Pons (tissue), 1 donor: ENCODE data around the gene DLG2.

Experiments
- DNase-seq: peaks from one replicate; pipeline ENCODE4 v3.0.0-alpha.2; 2016; ENCODE audit warnings: low spot score

The DLG2 gene

DNA sequence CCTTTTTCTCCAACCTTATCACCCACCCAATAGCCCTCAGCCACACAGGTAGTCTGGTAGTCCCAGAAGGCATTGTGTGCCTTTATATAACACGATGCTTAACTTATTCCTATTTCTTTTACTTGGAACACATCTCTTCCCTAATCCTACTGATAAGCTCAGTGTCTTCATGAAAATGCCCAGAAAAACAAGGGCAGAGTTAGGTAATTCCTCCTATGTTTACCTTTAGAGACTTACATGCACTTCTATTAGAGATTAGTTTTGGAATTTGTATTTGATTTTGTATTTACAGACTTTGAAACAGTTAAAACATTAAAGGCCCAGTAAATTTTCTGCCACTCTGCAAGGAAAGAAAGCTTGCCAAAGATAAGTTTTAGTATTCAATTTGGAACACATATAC lies 1703.2 kb downstream of the DLG2 start:
- no peak for DNase-seq

DNA sequence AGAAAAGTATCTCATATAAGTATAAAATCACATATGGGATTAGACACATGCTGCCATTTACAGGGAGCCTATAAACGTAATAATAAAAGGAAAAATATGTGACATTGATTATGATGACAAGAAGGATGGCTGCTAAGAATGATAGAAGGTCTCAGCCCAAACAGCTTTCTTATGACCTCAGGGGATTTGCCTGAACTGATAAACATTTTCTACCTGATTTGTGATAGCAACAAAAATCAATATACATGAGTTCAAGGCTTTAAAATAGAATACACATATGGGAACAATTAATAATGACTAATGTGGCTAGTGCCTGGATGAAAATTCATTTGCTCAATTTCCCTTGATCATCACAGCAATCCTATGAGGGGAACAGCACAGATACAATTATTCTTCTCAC lies 1704.2 kb downstream of the DLG2 start:
- no peak for DNase-seq

DNA sequence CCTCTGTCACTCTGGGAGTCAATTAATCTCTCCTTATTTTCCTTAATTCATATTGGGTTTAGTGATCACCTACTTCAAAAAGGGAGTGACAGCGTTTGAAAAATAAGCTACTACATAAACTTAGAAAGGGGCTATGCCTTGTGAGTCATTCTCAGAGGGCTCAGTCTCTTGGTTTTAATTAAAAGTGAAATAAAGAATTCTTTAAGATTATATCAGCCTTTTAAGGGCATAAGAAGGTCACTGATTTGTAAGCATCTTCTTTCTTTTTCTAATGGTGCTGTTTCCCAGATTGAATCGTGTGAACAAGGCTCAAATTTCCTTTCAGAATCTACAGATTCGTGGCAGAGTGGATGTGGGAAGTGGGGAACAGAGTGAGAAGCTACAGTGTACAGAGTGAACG lies 1704.8 kb downstream of the DLG2 start:
- no peak for DNase-seq

DNA sequence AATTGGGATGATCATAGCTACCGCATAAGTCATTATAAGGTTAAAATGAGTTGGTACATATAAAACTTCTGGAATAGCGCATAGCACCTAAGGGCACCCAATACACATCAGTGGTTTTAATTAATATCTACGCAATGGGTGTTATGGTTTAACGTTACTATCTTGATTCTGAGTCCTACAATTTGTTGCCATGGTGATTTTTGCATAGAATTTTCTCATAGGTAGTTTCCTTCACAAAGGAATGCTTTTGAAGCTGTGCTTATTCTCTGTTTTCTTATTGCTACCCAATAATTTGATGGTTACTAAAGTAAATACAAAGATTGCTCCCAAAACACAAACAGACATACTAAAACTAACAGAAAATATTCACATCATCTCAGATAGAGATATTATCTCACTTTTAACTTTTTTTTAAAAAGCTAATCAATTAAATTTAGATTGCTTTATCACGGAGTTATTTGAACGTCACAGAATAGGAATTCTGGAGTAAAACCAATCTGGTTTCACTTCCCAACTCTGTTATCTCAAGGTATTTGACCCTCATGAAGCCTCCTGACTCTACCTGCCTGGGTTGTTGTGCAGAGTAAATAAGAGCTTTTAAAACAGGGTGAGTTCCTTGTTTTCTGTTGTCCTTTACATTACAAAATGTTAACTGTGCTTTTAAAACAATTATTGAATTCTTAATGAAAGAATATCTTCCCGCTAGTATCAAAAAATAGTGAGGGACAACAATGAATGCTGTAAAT lies 1705.5 kb downstream of the DLG2 start:
- DNase-seq, result no peak

DNA sequence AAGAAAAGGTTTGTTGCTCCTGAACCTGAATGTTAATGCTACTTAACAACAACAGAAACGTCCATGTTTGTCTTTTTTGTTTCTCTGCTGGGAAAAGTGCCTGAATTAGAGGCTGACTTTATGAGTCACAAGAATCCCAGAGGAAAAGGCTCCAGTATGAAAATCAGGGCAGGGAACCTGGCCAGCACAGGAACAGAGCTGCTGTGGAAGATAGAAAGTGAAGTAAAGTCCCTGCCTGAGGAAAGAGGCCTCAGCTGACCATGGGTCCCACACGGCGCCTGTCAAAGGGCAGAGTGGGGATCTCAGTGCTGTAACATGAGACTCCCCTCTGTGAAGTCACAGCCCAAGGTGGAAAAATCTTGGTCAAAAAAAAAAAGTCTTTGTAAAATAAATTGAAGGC lies 1708.7 kb downstream of the DLG2 start:
- no peak for DNase-seq

DNA sequence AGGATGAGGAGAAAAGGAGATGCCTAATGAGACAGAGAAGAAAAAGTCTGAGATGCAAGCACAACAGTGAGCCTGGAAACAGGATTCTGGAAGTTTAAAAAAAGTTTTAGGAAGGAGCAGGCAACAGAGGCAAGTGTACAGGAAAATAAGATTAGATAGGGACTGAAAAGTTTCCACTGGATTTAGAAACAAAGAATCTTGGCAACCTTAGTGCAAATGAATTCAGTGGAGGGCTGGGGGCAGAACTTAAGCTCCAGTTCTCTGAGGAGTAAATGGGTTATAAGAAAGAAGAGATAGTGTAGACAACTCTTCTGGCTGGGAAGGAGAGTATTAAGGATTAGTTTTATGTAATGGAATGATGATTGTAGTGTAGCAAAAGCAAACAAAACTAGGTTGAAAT lies 1712.1 kb downstream of the DLG2 start:
- no peak for DNase-seq

DNA sequence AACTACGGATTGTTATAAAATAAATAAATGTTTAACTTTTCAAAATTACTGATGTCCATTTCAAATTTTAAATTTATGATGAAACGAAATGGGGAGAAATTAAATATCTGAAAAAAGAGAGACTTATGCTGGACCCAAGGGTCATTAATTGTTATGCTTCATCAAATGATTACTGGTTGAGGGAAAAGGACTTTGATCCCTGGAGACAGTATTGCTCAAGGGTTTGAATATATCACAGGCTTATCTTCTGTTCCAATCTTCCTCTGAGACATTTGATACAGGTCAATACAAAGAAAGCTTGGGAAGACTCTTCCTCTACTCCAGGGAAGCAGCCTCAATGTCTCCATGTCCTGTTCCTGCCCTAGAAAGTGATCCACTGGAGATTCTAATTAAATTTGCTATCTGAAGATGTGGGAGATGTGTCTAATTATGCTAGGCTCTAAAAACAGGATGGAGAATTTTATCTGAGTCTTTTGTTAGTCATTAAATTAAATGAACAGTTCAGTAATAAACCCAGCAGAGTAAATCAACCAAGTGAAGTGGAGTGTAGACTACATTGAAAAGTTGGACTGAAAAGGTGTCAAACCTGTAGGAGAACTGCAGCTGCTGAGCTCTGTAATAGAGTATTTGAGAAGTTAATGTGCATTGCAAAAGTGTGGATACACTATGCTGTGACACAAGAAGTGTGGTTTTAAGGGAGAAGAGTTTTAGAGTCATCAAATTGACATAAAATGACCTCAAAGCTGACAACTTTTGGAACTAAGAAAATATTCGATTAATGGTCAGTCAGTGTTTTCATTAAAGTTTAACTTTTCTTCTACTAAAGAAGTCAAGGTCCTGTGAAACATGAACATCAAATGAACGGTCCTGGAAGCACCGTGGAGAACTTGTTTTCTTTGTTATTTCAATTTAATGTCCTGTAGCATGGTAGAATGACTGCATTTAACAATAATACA lies 1717.3 kb downstream of the DLG2 start:
- DNase-seq, result no peak

DNA sequence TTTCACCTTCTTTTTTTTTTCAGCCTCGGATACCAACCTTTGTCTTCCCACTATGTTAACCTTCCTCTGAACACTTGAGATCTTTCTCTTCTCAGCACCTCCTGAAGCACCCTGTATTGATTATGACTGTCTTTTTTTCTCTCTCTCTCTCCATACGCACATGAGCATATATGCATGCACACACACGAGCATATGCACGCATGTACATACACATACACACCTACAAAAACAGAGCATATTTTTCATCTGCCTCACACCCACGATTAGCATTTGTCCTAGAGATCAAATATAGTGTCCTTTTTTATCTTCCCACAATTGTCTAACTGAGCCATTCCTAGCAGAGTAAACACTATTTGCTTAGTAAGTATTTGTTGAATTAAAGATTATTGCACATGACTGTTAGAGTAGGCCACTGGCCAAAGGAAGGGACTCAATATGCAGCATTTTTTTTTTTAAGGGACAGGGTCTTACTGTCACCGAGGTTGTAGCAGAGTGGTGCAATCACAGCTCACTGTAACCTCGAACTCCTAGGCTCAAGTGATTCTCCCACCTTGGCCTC lies 1718.8 kb downstream of the DLG2 start:
- DNase-seq, result no peak

DNA sequence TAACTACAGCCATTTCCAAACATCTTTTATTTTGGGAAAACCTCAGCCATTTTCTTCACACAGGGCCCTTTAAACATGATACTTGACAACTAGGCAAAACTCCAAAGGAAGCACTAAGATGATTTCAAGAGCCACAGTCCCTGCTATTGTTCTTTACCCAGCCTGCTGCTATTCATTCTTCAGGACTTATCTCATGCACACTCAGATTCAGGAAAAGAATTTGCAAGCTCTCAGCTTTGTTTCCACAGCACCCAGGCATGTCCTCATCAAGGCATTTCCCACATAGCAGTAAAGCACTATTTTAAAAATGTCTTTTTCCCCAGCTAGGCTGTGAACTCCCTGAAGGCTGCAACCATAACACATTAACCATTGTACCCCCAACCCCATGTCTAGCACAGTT lies 1731.6 kb downstream of the DLG2 start:
- DNase-seq, result peak; percentile 17

DNA sequence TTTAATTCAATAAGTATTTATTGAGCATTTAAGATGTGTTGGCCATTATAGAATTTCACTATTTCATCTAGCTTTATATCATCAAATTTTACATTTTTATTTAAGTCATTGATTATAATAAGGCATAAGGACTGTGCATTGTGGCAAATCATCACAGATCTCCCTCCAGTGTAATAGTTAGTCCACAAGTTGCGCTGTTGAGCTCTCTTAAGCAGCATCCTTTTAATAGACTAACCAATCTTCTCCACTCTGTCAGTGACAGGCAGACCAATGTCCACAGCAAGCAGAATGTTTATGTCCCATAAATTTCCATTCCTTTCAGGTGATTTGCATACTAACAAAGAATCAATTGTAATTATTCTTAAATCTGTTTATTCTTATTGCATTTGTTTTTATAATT lies 1745.7 kb downstream of the DLG2 start:
- no peak for DNase-seq

DNA sequence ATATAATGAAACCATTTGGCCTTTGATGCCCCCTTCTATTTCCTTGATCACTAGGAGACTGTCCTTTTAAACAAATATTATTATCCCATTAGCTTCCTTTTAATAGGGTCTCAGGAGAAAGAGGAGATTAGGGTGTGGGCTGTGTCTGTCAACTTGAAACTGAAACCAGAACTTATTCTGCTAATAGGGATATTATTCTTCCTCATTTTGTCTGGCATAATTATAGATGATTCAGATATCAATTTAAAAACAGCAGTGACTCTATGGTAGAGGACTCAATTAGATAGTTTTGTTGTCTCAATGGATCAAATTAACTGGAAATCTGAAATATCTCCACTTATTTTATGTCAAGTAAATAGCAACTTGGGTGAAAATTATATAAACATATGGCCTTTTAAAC lies 1756.1 kb downstream of the DLG2 start:
- DNase-seq, result no peak

DNA sequence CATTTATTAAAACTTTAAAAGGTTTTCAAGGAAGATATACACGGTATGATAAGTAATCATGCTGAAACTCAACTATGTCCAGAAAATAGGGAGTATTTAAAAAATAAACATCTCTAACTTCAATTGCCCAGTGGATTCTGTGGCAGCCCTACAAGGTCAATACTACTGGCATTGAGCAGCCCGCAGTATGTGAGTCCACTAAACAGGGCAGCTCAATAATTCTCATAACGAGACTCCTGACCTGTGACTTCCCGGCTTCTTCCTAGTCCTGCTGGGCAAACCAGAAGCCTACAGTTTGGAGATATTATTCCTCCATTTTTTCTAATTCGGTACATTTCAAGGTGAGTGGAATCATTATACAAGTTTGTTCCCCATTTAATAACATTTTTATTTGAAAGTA lies 1760.5 kb downstream of the DLG2 start:
- no peak for DNase-seq

DNA sequence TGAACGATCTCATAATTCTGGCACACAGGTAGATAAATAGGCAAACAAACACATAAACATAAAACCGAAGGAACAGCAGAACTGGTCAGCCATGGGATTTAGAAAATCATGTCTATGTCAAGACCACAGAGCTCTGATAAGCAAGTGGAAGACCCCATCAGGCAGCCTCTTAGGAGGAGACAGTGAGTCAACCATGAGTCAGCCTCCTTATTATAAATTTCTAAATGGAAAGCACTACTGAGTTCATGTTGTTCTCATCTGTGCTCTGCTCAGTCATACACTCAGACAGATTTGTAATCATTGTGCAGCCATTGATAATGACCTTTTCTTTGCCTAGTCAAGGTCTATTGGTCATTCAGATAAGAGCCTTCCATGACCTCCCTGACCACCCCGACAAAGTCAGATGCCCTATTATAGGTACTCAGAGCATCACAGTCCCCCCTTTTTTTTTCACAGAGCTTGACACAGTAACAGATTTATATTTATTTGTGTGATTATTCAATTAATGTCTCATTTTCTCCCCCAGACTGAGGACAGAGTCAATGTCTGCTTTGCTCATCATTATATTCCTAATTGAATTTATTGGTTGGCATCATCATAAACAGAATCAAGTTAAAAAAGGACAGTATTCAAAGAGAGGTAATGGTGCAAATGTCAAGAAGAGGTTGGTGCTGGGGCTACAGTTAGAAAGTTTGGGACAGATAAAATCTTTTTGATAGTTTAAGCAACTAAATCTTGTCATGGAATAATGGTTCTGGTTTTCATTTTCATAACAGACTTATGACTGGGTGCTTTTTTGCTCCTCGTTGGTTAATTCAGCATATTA lies 1761.3 kb downstream of the DLG2 start:
- DNase-seq, result peak; percentile 22

DNA sequence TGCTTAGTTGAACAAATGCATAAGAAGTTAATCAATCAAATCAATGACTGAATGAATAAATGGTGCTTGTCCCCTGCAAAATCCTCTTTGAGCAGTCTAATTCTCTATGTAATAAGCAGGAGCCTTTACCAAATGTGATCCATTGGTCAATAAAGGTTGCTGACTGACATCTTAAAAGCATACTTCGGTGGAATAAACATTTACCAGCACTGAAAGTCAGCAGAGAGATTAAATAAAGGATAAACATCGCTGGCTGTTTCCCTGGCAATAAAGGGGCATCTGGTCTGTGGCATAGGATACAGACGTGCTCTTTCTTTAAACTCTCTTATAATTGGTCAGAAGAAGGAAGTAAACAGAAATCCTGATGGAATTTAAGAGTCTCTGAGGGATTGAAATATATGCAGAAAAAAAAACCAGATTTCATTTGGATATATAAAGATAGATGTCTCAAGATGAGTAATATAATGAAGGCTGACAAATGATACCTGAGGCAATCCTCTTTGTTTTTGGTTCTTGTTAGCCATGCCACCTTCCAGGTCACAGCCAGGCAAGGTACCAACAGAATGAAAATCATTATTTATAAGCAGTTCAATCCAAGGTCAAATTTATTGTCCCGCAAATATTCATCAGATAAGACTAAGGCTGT lies 1762.6 kb downstream of the DLG2 start:
- no peak for DNase-seq

DNA sequence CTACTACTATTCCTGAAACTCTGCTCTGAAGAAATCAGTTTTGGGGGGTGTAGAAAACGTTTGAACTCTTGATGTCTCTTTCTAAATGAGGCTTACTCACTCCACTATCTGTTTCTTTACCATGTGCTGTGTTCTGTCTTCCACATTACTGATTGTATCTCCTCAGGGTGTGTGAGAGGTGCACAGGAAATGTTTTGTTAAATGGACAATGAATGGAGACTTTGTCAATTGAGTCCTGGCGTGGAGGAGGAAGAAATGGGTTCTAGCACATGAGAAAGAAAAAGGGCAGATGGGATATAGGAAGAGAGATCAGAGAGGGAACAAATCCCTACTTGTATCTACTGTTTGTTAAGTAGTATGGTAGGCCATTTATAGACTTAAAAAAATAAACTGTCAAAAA lies 1763.9 kb downstream of the DLG2 start:
- DNase-seq, result peak; percentile 36

DNA sequence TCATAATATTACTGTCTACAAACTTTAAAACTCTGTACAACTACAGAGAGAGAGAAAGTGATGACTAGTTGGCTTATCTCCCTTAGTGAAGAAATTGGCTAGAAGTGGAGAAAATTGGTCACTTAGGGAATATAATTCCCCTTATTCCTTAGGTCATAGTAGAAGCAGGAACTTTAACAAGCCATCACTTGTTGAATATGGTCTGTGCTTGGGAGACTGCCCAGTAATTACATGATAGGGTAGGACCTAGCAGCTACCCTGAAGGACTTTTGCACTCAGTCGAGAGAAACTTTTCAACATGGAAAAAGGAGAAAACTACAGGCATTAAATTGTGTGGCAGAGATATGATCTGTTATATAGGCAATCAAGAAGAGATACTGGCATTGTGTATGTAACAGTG lies 1764.5 kb downstream of the DLG2 start:
- no peak for DNase-seq

DNA sequence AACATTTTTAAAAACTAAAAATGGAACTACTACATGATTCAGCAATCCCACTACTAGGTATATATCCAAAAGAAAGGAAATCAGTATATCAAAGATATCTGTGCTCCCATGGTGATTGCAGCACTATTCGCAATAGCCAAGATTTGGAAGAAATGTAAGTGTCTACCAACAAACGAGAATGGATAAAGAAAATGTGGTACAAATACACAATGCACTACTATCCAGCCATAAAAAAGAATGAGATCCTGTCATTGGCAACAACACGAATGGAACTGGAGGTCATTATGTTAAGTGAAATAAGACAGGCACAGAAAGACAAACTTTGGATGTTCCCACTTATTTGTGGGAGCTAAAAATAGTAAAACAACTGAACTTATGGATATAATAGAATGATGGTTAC lies 1765.1 kb downstream of the DLG2 start:
- no peak for DNase-seq

DNA sequence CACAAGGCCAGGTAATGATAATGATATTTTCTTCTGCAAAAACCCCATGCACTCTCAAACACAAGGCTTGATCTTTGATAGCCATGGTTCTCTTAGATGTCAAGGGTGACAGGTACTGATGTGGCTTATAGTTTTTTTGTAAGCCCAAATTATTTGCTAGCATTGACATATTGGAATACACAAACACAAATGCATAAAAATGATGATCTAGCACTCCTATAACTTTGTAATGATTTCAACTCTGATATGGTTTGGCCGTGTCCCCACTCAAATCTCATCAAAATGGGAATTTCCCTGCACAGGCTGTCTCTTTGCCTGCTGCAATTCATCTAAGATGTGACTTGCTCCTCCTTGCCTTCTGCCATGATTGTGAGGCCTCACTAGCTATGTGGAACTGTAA lies 1768.5 kb downstream of the DLG2 start:
- no peak for DNase-seq

DNA sequence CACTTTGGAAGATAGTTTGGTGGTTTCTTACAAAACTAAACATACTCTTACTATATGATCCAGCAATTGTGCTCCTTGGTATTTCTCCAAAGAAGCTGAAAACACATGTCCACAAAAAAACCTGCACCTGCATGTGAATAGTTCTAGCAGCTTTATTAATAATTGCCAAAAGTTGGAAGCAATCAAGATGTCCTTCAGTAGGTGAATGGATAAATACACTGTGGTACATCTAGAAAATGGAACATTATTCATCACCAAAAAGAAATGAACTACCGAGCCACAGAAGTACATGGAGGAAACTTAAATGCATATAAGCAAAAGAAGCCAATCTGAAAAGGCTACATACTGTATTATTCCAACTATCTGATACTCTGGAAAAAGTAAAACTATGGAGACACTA lies 1771.9 kb downstream of the DLG2 start:
- no peak for DNase-seq

DNA sequence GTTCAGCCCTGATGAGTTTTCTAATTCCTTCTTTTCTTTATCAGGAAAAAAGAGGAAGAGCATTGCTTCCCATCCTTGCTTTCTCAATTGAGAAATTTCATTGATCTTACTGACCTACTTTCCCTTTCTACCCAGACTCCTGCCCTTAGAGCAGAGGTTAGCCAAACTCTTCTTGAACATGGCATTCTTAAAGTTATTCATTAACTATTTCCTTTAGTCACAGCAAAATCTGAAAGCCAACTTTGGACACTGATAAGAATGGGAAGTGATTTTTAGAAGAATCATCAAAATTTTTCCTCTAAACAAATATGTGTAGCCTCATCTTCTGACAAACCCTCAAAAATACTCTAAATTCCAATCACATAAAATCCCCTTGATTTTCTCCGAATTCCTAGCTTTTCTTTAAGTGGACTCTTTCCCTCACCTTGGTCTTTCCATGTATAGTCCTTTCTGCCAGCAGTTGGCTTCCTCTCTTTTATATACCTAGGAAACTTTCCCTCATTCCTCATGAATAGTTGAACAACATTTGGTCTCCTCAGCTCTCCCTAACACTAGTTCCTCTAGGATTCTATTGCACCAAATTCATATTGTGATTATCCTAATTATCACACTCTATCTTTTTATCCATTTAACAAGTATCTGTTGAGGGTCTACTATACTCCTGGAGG lies 1774.2 kb downstream of the DLG2 start:
- DNase-seq, result no peak

DNA sequence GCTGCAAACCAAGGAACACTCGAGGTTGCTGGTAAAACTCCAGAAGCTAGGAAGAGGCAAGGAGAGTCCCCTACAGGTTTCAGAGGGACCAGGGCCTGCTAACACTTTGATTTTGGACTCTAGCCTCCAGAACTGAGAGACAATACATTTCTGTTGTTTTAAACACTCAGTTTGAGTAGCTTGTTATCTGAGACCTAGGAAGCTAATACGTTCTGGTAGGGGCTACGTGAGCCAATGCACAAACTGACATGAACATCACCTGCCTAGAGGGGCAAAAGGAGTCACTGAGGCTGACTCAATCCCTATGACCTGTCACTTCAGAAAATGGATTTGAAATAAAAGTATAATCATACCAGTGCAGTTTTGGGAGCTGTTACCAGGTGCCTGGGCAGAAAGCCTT lies 1775.1 kb downstream of the DLG2 start:
- no peak for DNase-seq
